ENCODE measurements around the gene PPIF.

PPIF gene

GRCh38 chr10:79319115-79319771, 28.0 kb upstream of the PPIF start:
- H3K36me3 Mint-ChIP-seq (ENCODE audit: insufficient read depth): peaks cover 26% of the 10 kb centered on the region
- H3K9me3 Mint-ChIP-seq: no peaks in the 10 kb centered on the region
- DNase-seq (ENCODE audit: low spot score in 2 of 2): no peak
- H3K4me3 Mint-ChIP-seq: peak overlapping the region; percentile 70
- H3K27me3 Mint-ChIP-seq: no peaks in the 10 kb centered on the region
- no peak for ATAC-seq (replicated peaks; ENCODE audit: extremely low read depth, poor library complexity, severe bottlenecking)
- peaks cover 65% of the 10 kb centered on the region for H3K4me1 Mint-ChIP-seq
- H3K27ac Mint-ChIP-seq (ENCODE audit: low read depth): peak overlapping the region; percentile 89

- DNase-seq (ENCODE audit: low spot score in 2 of 2): no peak
- no peaks in the 10 kb centered on the region for H3K9me3 Mint-ChIP-seq
- peak overlapping the region; percentile 89 for H3K27ac Mint-ChIP-seq (ENCODE audit: low read depth)
- no peaks in the 10 kb centered on the region for H3K27me3 Mint-ChIP-seq
- ATAC-seq (replicated peaks; ENCODE audit: extremely low read depth, poor library complexity, severe bottlenecking): no peak
- H3K4me1 Mint-ChIP-seq: peaks cover 65% of the 10 kb centered on the region
- H3K36me3 Mint-ChIP-seq (ENCODE audit: insufficient read depth): peaks cover 26% of the 10 kb centered on the region
- H3K4me3 Mint-ChIP-seq: peak overlapping the region; percentile 70
Observed at GRCh38 chr10:79320316-79320715, 27.0 kb upstream of the PPIF start.

DNA sequence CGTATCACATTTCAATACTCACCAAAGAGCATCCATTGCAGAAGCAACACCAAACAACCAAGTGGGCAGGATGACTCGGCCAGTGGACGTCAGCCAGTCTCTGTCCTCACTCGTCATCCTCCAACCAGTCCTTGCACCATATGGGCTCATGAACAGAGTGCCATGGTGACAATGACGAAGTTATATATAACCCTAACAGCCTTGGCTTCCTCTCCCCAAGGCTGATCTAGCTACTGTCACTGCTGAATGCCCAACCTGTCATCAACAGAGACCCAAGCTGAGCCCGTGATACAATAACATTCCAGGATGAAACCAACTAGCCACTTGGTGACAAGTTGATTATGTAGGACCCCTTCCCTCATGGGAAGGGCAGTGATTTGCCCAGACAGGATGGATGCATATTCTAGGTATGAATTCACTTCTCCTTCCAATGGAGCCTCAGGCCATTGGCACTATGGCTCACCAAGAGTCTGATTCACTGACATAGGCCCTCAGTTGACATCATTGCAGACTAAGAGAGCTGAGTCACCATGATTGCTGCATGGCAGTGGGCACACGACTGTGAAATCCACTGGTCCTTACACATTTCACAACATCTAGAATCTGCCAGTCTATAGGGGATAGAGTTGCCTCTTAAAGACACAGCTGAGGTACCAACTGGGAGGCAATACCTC, 26.3 kb upstream of the PPIF start:
- Mint-ChIP-seq H3K4me1 (peaks cover 59% of the 10 kb centered on the region), H3K4me3 (no peak overlapping the region), H3K36me3 (ENCODE audit: insufficient read depth) (peaks cover 26% of the 10 kb centered on the region), H3K27me3 (no peaks in the 10 kb centered on the region), H3K27ac (ENCODE audit: low read depth) (no peak overlapping the region), H3K9me3 (no peaks in the 10 kb centered on the region)
- DNase-seq (ENCODE audit: low spot score in 2 of 2) (no peak), ATAC-seq (replicated peaks; ENCODE audit: extremely low read depth, poor library complexity, severe bottlenecking) (no peak)

DNA sequence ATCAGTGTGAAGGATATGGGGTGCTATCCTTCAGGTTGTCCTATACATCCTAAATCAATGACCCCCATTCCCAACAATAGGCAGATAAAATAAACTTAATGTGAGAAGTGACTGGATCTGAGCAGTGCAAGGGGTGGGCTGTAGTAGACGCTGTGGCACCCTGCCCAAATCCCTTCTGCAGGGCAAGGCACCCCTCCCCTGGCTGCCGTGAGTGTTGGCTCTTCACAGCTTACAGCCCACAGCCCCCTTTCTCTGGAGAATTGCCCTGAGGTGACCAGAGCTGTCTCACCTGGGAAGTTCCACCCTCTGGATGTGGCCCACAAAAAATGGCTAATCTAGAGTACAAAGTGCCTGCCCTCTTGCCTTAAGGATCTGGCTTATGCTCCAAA, 25.8 kb upstream of the PPIF start:
- H3K9me3 Mint-ChIP-seq: no peaks in the 10 kb centered on the region
- no peak overlapping the region for H3K27ac Mint-ChIP-seq (ENCODE audit: low read depth)
- no peaks in the 10 kb centered on the region for H3K27me3 Mint-ChIP-seq
- H3K4me1 Mint-ChIP-seq: peaks cover 56% of the 10 kb centered on the region
- H3K4me3 Mint-ChIP-seq: no peak overlapping the region
- ATAC-seq (replicated peaks; ENCODE audit: extremely low read depth, poor library complexity, severe bottlenecking): no peak
- DNase-seq (ENCODE audit: low spot score in 2 of 2): no peak
- H3K36me3 Mint-ChIP-seq (ENCODE audit: insufficient read depth): peaks cover 23% of the 10 kb centered on the region

- H3K4me1 Mint-ChIP-seq: peaks cover 52% of the 10 kb centered on the region
- ATAC-seq (replicated peaks; ENCODE audit: extremely low read depth, poor library complexity, severe bottlenecking): no peak
- no peak overlapping the region for H3K27ac Mint-ChIP-seq (ENCODE audit: low read depth)
- no peaks in the 10 kb centered on the region for H3K27me3 Mint-ChIP-seq
- no peaks in the 10 kb centered on the region for H3K9me3 Mint-ChIP-seq
- no peak overlapping the region for H3K4me3 Mint-ChIP-seq
- H3K36me3 Mint-ChIP-seq (ENCODE audit: insufficient read depth): peaks cover 19% of the 10 kb centered on the region
- DNase-seq (ENCODE audit: low spot score in 2 of 2): no peak
Observed at GRCh38 chr10:79321951-79322350, 25.3 kb upstream of the PPIF start.

DNA sequence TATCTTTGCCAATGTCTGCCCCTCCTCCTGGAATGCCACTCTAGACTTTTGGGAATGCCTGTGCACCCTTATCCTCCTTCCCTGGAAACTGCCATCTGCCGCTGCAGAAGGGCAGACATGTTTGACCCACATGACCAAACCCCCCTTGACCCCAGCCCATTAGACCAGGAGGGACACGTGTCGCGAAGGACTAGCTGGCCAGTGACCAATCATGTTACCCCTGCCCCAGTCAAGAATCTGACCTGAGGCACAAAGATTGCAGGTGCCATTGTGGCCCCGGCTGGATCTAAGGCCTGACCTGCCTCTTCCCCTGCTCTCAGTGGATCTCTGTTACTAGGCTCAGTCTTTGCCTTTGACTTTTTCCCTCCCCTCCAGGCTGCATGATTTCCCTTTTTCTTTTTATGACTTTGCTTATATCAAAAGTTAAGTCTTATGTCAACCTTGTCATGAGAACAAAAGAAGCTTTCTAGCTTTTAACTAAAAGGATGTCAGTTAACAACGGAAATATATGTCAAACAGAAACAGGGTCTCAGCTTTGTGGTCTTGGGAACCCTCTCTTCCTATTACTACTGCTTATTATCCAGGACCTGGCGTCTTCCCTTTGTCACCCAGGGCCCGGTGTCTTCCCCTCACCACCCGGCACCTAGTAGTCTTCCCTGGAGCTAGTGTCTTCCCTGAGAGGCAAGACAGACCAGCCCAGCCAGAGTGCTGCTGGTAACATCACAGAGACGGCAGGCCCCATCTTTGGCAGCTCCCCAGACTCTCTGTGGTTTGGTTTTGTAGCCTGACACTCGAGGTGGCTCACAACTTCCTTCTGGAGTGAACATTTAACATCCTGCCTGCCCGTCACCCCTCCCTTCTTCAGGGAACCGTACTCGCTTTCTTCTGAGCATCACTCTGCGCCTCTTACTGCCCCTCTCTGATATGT, 24.4 kb upstream of the PPIF start:
- DNase-seq (ENCODE audit: low spot score in 2 of 2): peak; percentile 71 to 85

GRCh38 chr10:79323602-79324001, 23.7 kb upstream of the PPIF start:
- Mint-ChIP-seq H3K4me1 (peaks cover 35% of the 10 kb centered on the region), H3K9me3 (no peaks in the 10 kb centered on the region), H3K4me3 (peak overlapping the region; percentile 69), H3K27ac (ENCODE audit: low read depth) (peak overlapping the region; percentile 96), H3K36me3 (ENCODE audit: insufficient read depth) (peaks cover 4% of the 10 kb centered on the region), H3K27me3 (no peaks in the 10 kb centered on the region)
- no peak for DNase-seq (ENCODE audit: low spot score in 2 of 2)
- no peak for ATAC-seq (replicated peaks; ENCODE audit: extremely low read depth, poor library complexity, severe bottlenecking)

More for the DNA sequence above, 24.4 kb upstream of the PPIF start:
- Mint-ChIP-seq H3K27me3 (no peaks in the 10 kb centered on the region), H3K4me3 (peak overlapping the region; percentile 69), H3K36me3 (ENCODE audit: insufficient read depth) (peaks cover 10% of the 10 kb centered on the region), H3K9me3 (no peaks in the 10 kb centered on the region), H3K27ac (ENCODE audit: low read depth) (peak overlapping the region; percentile 96), H3K4me1 (peaks cover 42% of the 10 kb centered on the region)
- ATAC-seq (replicated peaks; ENCODE audit: extremely low read depth, poor library complexity, severe bottlenecking): peak; percentile 98

GRCh38 chr10:79324032-79324695, 23.1 kb upstream of the PPIF start:
- H3K4me1 Mint-ChIP-seq: peaks cover 30% of the 10 kb centered on the region
- H3K27me3 Mint-ChIP-seq: no peaks in the 10 kb centered on the region
- no peaks in the 10 kb centered on the region for H3K9me3 Mint-ChIP-seq
- H3K36me3 Mint-ChIP-seq (ENCODE audit: insufficient read depth): peaks cover 4% of the 10 kb centered on the region
- ATAC-seq (replicated peaks; ENCODE audit: extremely low read depth, poor library complexity, severe bottlenecking): no peak
- no peak for DNase-seq (ENCODE audit: low spot score in 2 of 2)
- H3K4me3 Mint-ChIP-seq: no peak overlapping the region
- H3K27ac Mint-ChIP-seq (ENCODE audit: low read depth): no peak overlapping the region

DNA sequence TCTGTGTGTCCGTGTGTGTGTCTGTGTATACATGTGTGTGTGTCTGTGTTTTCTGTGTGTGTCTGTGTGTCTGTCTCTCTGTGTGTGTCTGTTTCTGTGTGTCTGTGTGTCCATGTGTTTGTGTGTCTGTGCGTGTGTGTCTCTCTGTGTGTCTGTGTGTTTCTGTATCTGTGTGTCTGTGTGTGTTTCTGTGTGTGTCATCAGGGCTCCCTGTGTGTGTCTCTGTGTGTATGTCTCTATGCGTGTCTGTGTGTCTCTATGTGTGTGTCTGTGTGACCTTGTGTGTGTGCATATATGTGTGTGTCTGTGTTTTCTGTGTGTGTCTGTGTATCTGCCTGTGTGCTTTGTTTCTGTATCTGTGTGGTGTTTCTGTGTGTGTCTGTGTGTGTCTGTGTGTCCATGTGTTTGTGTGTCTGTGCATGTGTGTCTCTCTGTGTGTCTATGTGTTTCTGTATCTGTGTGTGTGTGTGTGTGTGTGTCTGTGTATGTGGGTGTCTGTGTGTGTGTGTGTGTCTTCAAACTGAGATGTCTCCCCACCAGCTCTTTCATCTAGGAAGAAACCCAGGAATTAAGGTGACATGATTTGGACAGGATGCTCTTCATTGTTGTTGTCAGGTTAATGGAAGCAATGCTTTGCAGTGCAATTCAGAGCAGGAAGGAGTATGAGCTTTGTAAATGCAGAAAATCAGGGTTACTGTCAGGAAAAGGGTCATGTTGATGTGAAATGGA, 20.7 kb upstream of the PPIF start:
- H3K4me1 Mint-ChIP-seq: peaks cover 16% of the 10 kb centered on the region
- H3K27ac Mint-ChIP-seq (ENCODE audit: low read depth): no peak overlapping the region
- H3K4me3 Mint-ChIP-seq: no peak overlapping the region
- H3K27me3 Mint-ChIP-seq: no peaks in the 10 kb centered on the region
- peaks cover 4% of the 10 kb centered on the region for H3K36me3 Mint-ChIP-seq (ENCODE audit: insufficient read depth)
- no peak for ATAC-seq (replicated peaks; ENCODE audit: extremely low read depth, poor library complexity, severe bottlenecking)
- DNase-seq (ENCODE audit: low spot score in 2 of 2): no peak
- H3K9me3 Mint-ChIP-seq: no peaks in the 10 kb centered on the region

GRCh38 chr10:79327090-79327457, 20.2 kb upstream of the PPIF start:
- Mint-ChIP-seq H3K9me3 (no peaks in the 10 kb centered on the region), H3K4me3 (no peak overlapping the region), H3K36me3 (ENCODE audit: insufficient read depth) (peaks cover 4% of the 10 kb centered on the region), H3K27ac (ENCODE audit: low read depth) (no peak overlapping the region), H3K27me3 (no peaks in the 10 kb centered on the region), H3K4me1 (peaks cover 21% of the 10 kb centered on the region)
- DNase-seq (ENCODE audit: low spot score in 2 of 2): no peak
- no peak for ATAC-seq (replicated peaks; ENCODE audit: extremely low read depth, poor library complexity, severe bottlenecking)

GRCh38 chr10:79328147-79328701, 19.0 kb upstream of the PPIF start:
- no peak overlapping the region for H3K4me3 Mint-ChIP-seq
- DNase-seq (ENCODE audit: low spot score in 2 of 2): no peak
- peaks cover 14% of the 10 kb centered on the region for H3K4me1 Mint-ChIP-seq
- ATAC-seq (replicated peaks; ENCODE audit: extremely low read depth, poor library complexity, severe bottlenecking): no peak
- no peak overlapping the region for H3K27ac Mint-ChIP-seq (ENCODE audit: low read depth)
- H3K36me3 Mint-ChIP-seq (ENCODE audit: insufficient read depth): peaks cover 1% of the 10 kb centered on the region
- no peaks in the 10 kb centered on the region for H3K9me3 Mint-ChIP-seq
- H3K27me3 Mint-ChIP-seq: no peaks in the 10 kb centered on the region

All from central memory CD8-positive, alpha-beta T cell (primary cell).